ENCODE results near the gene METTL26. TPM values are rescaled to one million over a fixed set of nuclear protein-coding genes. Genes with fewer than 3 reads are reported as not detected.

Gene METTL26
- total RNA-seq, 2 experiments from 2014 or later: 89.0 to 94.0 TPM

GRCh38 chr16:624526-625070 lies 11.5 kb downstream of the METTL26 start:
- CTCF ChIA-PET: interaction anchor here (0.6 to 0.7 kb wide), 2 partner anchors 22 to 123 kb away, joined by 3 to 4 read pairs; no protein-coding TSS in a partner anchor
- no peak overlapping the region for H3K4me3 Mint-ChIP-seq
- no peaks in the 10 kb centered on the region for H3K36me3 Mint-ChIP-seq (ENCODE audit: low read depth)
- no peaks in the 10 kb centered on the region for H3K27me3 Mint-ChIP-seq (ENCODE audit: low read depth)
- POLR2A ChIA-PET: no interaction called here
- H3K27ac Mint-ChIP-seq: no peak overlapping the region
- no peaks in the 10 kb centered on the region for H3K9me3 Mint-ChIP-seq (ENCODE audit: insufficient read depth)
- ATAC-seq: no peak
- no peak for DNase-seq
- H3K4me1 Mint-ChIP-seq (ENCODE audit: low read depth): no peaks in the 10 kb centered on the region

DNA sequence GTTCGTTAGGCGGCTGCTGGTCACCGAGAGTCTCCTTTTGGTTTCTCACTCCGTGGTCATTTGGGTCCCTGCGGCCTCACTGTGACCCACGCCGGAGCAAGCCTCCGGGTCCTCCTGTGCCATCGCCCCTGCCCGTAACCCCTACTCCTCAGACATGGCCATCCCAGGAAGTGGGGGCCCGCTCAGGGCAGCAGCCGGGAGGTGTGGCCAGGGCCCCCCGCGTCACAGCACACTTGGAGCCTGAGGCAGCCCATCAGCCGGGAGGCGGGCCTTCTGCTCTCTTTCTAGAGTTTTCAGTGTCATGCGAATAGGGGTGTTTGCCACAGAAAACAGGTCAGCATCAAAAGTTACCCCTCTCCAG lies 13.2 kb downstream of the METTL26 start:
- no peaks in the 10 kb centered on the region for H3K27me3 Mint-ChIP-seq (ENCODE audit: low read depth)
- H3K4me1 Mint-ChIP-seq (ENCODE audit: low read depth): no peaks in the 10 kb centered on the region
- no peak overlapping the region for H3K27ac Mint-ChIP-seq
- DNase-seq (no peak), ATAC-seq (no peak)
- ChIA-PET CTCF (no interaction called here), POLR2A (no interaction called here)
- H3K4me3 Mint-ChIP-seq: no peak overlapping the region
- H3K9me3 Mint-ChIP-seq (ENCODE audit: insufficient read depth): no peaks in the 10 kb centered on the region
- H3K36me3 Mint-ChIP-seq (ENCODE audit: low read depth): no peaks in the 10 kb centered on the region

DNA sequence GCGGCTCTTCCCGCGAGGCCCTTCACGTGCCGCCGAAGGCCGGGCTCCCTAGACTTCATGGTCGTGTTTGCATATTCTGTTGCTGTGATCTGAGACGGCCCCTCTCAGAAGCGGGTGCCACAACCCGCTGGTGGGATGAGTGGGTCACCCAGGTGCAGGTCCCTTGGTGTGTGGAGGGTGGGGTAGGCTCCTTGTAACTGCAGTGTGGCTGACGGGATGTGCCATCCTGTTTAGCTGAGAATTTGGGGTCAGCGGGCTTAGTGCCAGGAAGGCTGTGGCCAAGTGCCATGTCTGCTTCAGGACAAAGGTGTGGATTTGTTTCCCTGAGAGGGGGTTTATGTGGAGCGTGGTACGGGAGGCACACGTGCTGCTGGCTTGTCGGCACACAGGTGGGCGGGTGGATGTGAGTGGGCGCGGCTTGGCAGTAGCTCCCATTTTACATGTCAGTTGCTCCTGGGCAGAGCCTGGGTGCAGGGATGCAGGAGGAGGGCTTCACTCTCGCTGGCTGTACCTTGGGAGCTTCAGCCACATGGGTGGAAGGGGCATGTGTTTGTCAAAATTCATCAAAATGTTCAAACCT lies 14.5 kb downstream of the METTL26 start:
- Mint-ChIP-seq H3K36me3 (ENCODE audit: low read depth) (no peaks in the 10 kb centered on the region), H3K4me3 (no peak overlapping the region)

GRCh38 chr16:620700-621525 lies 15.2 kb downstream of the METTL26 start:
- Mint-ChIP-seq H3K4me3 (no peak overlapping the region), H3K4me1 (ENCODE audit: low read depth) (no peaks in the 10 kb centered on the region), H3K9me3 (ENCODE audit: insufficient read depth) (no peaks in the 10 kb centered on the region), H3K27me3 (ENCODE audit: low read depth) (no peaks in the 10 kb centered on the region), H3K36me3 (ENCODE audit: low read depth) (no peaks in the 10 kb centered on the region), H3K27ac (no peak overlapping the region)
- ATAC-seq (no peak), DNase-seq (no peak)
- ChIA-PET POLR2A (interaction anchor here (0.6 to 0.8 kb wide), 2 partner anchors 32 to 65 kb away, joined by 3 read pairs; no protein-coding TSS in a partner anchor), CTCF (no interaction called here)

More for the DNA sequence above, 14.5 kb downstream of the METTL26 start:
- Mint-ChIP-seq H3K4me1 (ENCODE audit: low read depth) (no peaks in the 10 kb centered on the region), H3K9me3 (ENCODE audit: insufficient read depth) (no peaks in the 10 kb centered on the region), H3K27ac (no peak overlapping the region), H3K27me3 (ENCODE audit: low read depth) (no peaks in the 10 kb centered on the region)
- CTCF ChIA-PET: no interaction called here
- ATAC-seq: no peak
- DNase-seq: no peak
- POLR2A ChIA-PET: no interaction called here

DNA sequence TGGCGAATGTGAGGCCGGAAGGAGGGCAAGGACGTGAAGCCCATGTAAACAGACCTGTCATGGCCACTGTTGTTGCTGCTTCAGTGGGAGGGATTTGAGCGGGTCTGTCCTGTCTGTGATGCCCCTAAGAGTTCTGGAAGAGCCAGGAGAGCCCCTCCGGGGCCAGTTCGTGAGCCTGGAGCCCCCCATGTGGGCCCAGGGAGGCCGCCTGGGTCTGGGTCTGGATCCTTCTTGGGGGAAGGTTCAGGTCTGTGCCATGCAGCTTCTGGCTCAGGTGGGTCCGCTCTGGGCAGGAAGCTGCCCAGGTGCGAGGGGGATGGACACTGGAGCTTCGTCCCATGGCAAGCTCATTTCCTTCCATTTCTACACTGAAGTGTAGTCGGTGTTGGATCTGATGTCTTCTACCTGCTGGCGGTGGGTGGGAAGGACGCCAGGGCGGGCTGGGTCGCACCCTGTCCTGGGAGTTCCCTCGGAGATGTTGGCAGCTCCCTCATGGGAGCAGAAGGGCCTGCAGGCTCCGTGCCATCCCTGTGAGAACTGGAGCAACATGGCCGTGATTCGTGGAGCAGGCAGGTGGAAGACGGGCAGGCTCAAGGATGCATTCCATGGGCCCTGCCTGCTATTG lies 16.5 kb downstream of the METTL26 start:
- POLR2A ChIA-PET: no interaction called here
- CTCF ChIA-PET: no interaction called here
- H3K36me3 Mint-ChIP-seq (ENCODE audit: low read depth): no peaks in the 10 kb centered on the region
- H3K9me3 Mint-ChIP-seq (ENCODE audit: insufficient read depth): no peaks in the 10 kb centered on the region
- H3K4me3 Mint-ChIP-seq: no peak overlapping the region
- H3K27me3 Mint-ChIP-seq (ENCODE audit: low read depth): no peaks in the 10 kb centered on the region
- H3K27ac Mint-ChIP-seq: no peak overlapping the region
- DNase-seq (no peak), ATAC-seq (no peak)
- H3K4me1 Mint-ChIP-seq (ENCODE audit: low read depth): no peaks in the 10 kb centered on the region

DNA sequence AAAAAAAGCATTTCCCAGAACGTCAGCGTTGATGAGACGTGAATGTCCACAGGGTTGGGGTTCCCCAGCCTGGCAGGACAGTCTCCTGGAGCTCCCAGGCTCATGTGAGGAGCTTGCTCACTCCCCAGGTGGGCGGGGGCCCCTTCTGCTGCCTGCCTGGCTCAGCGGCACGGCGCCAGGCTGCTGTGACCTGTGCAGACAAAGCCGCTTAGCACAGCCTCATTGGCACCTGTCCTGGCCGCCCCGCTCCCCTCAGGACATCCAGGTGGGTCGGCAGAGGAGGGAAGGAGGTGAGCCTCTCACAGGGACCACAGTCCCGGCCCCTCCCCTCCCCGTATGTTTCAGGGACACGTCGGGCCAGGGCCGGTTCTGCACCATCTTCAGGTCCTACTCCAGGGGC lies 18.2 kb downstream of the METTL26 start:
- no peaks in the 10 kb centered on the region for H3K4me1 Mint-ChIP-seq (ENCODE audit: low read depth)
- ChIA-PET POLR2A (no interaction called here), CTCF (no interaction called here)
- H3K9me3 Mint-ChIP-seq (ENCODE audit: insufficient read depth): no peaks in the 10 kb centered on the region
- no peaks in the 10 kb centered on the region for H3K27me3 Mint-ChIP-seq (ENCODE audit: low read depth)
- no peak overlapping the region for H3K4me3 Mint-ChIP-seq
- DNase-seq: no peak
- ATAC-seq: no peak
- no peak overlapping the region for H3K27ac Mint-ChIP-seq
- H3K36me3 Mint-ChIP-seq (ENCODE audit: low read depth): no peaks in the 10 kb centered on the region

DNA sequence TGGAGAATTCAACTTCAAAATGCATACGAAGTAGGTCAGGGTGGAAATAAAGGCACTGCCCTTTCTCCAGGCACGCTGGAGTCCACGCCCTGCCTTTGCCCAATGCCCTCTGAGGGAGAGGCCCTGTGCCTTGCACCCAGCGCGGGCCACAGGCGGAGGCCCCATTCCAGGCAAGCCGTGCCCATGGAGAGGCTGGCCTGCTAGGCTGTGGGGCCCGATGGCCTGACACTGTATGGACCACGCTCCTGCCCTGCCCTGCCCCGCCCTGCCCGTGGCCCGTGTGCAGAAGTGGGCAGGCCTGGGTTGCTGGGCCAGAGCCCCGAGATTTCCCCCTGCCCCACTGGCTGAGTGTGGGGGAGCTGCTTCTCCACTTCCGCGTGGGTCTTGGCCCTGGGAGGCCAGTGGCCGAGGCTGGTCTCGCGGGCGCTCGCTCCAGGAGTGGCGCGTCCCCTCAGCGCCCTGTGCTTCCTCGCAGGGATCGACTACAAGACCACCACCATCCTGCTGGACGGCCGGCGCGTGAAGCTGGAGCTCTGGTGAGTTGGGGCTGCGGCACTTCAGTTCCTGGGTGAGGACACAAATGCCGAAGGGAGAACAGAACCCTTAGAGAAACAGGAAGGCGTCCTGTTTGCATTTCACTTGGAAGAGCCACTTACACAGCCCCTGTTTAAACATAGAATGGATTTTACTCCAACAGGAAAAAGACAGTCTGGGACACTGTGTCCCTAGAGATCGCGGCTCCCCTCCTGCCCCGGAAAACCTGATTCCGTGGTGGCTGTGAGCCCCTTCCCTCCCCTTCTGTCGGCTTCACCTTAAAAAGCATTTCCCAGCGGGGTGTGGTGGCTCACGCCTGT lies 19.1 kb downstream of the METTL26 start:
- ATAC-seq (no peak), DNase-seq (no peak)
- POLR2A ChIA-PET: no interaction called here
- Mint-ChIP-seq H3K27ac (no peak overlapping the region), H3K27me3 (ENCODE audit: low read depth) (no peaks in the 10 kb centered on the region), H3K4me1 (ENCODE audit: low read depth) (no peaks in the 10 kb centered on the region), H3K4me3 (no peak overlapping the region), H3K36me3 (ENCODE audit: low read depth) (no peaks in the 10 kb centered on the region), H3K9me3 (ENCODE audit: insufficient read depth) (no peaks in the 10 kb centered on the region)
- CTCF ChIA-PET: no interaction called here

GRCh38 chr16:615122-615521 lies 21.0 kb downstream of the METTL26 start:
- H3K4me1 Mint-ChIP-seq (ENCODE audit: low read depth): peaks cover 4% of the 10 kb centered on the region
- no peak overlapping the region for H3K27ac Mint-ChIP-seq
- CTCF ChIA-PET: no interaction called here

GRCh38 chr16:610513-611381 lies 25.4 kb downstream of the METTL26 start:
- Mint-ChIP-seq H3K27ac (no peak overlapping the region), H3K27me3 (ENCODE audit: low read depth) (no peaks in the 10 kb centered on the region), H3K4me1 (ENCODE audit: low read depth) (peaks cover 4% of the 10 kb centered on the region), H3K36me3 (ENCODE audit: low read depth) (no peaks in the 10 kb centered on the region), H3K4me3 (no peak overlapping the region), H3K9me3 (ENCODE audit: insufficient read depth) (no peaks in the 10 kb centered on the region)
- CTCF ChIA-PET: interaction anchor here (1.4 kb wide), 1 partner anchor 10 kb away, joined by 5 read pairs; no protein-coding TSS in a partner anchor
- POLR2A ChIA-PET: interaction anchor here (1.1 kb wide), 1 partner anchor 20 kb away, joined by 3 read pairs; no protein-coding TSS in a partner anchor
- ATAC-seq: no peak
- peak; percentile 47 for DNase-seq

More at GRCh38 chr16:615122-615521, 21.0 kb downstream of the METTL26 start:
- Mint-ChIP-seq H3K36me3 (ENCODE audit: low read depth) (no peaks in the 10 kb centered on the region), H3K4me3 (no peak overlapping the region), H3K9me3 (ENCODE audit: insufficient read depth) (no peaks in the 10 kb centered on the region), H3K27me3 (ENCODE audit: low read depth) (no peaks in the 10 kb centered on the region)
- ATAC-seq: no peak
- POLR2A ChIA-PET: no interaction called here
- DNase-seq: no peak

GRCh38 chr16:609984-610383 lies 26.1 kb downstream of the METTL26 start:
- ATAC-seq (no peak), DNase-seq (no peak)
- Mint-ChIP-seq H3K9me3 (ENCODE audit: insufficient read depth) (no peaks in the 10 kb centered on the region), H3K27ac (no peak overlapping the region), H3K4me3 (no peak overlapping the region), H3K4me1 (ENCODE audit: low read depth) (peaks cover 4% of the 10 kb centered on the region), H3K36me3 (ENCODE audit: low read depth) (peaks cover 2% of the 10 kb centered on the region), H3K27me3 (ENCODE audit: low read depth) (no peaks in the 10 kb centered on the region)
- POLR2A ChIA-PET: interaction anchor here (1.1 kb wide), 1 partner anchor 19 kb away, joined by 3 read pairs; no protein-coding TSS in a partner anchor
- CTCF ChIA-PET: interaction anchor here (1.4 kb wide), 1 partner anchor 9 kb away, joined by 5 read pairs; no protein-coding TSS in a partner anchor
